ENCODE results near the gene SYNGR1.

The SYNGR1 gene

GRCh38 chr22:39379756-39380730, 30.3 kb downstream of the SYNGR1 start:
- H3K27ac Mint-ChIP-seq: no peak overlapping the region
- no peak overlapping the region for H3K4me3 Mint-ChIP-seq
- H3K36me3 Mint-ChIP-seq (ENCODE audit: low read depth): peaks cover 4% of the 10 kb centered on the region
- H3K4me1 Mint-ChIP-seq: peaks cover 11% of the 10 kb centered on the region
- no peak for DNase-seq
- no peaks in the 10 kb centered on the region for H3K9me3 Mint-ChIP-seq
- H3K27me3 Mint-ChIP-seq (ENCODE audit: low read depth, poor library complexity): peaks cover 3% of the 10 kb centered on the region
- no peak for TF ChIP-seq CTCF (IDR thresholded peaks at IDR 0.05)

GRCh38 chr22:39381009-39381755, 31.4 kb downstream of the SYNGR1 start:
- Mint-ChIP-seq H3K36me3 (ENCODE audit: low read depth) (peaks cover 4% of the 10 kb centered on the region), H3K27me3 (ENCODE audit: low read depth, poor library complexity) (peaks cover 8% of the 10 kb centered on the region), H3K4me3 (no peak overlapping the region), H3K9me3 (no peaks in the 10 kb centered on the region), H3K4me1 (peaks cover 11% of the 10 kb centered on the region), H3K27ac (no peak overlapping the region)
- DNase-seq: no peak
- no peak for TF ChIP-seq CTCF (IDR thresholded peaks at IDR 0.05)

GRCh38 chr22:39381930-39382329, 32.1 kb downstream of the SYNGR1 start:
- Mint-ChIP-seq H3K4me3 (no peak overlapping the region), H3K27me3 (ENCODE audit: low read depth, poor library complexity) (peaks cover 13% of the 10 kb centered on the region), H3K9me3 (no peaks in the 10 kb centered on the region), H3K27ac (peak overlapping the region; percentile 23), H3K36me3 (ENCODE audit: low read depth) (peaks cover 4% of the 10 kb centered on the region), H3K4me1 (peaks cover 11% of the 10 kb centered on the region)
- no peak for DNase-seq
- TF ChIP-seq CTCF (IDR thresholded peaks at IDR 0.05): no peak

DNA sequence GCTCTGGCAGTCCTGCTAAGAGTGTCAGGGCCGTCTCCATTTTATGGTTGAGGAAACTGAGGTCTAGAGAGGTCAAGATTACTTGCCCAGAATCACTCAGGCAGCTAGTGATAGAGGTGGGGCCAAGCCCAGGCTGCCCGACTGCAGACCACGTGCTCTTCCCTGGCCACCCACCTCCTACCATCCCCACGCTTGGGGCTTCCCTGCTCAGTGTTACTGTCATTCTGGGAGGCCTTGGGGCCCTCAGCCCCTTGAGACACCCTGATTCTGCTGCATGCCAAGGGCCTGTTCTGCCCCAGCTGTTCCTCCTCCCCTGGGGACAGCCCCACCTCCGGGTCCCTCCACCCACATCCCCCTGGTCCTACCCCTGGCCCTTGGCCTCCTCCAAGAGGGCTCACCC, 32.6 kb downstream of the SYNGR1 start:
- Mint-ChIP-seq H3K9me3 (no peaks in the 10 kb centered on the region), H3K27ac (peak overlapping the region; percentile 23), H3K36me3 (ENCODE audit: low read depth) (peaks cover 4% of the 10 kb centered on the region), H3K4me3 (no peak overlapping the region), H3K4me1 (peaks cover 11% of the 10 kb centered on the region), H3K27me3 (ENCODE audit: low read depth, poor library complexity) (peaks cover 18% of the 10 kb centered on the region)
- no peak for DNase-seq
- TF ChIP-seq CTCF (IDR thresholded peaks at IDR 0.05): no peak

DNA sequence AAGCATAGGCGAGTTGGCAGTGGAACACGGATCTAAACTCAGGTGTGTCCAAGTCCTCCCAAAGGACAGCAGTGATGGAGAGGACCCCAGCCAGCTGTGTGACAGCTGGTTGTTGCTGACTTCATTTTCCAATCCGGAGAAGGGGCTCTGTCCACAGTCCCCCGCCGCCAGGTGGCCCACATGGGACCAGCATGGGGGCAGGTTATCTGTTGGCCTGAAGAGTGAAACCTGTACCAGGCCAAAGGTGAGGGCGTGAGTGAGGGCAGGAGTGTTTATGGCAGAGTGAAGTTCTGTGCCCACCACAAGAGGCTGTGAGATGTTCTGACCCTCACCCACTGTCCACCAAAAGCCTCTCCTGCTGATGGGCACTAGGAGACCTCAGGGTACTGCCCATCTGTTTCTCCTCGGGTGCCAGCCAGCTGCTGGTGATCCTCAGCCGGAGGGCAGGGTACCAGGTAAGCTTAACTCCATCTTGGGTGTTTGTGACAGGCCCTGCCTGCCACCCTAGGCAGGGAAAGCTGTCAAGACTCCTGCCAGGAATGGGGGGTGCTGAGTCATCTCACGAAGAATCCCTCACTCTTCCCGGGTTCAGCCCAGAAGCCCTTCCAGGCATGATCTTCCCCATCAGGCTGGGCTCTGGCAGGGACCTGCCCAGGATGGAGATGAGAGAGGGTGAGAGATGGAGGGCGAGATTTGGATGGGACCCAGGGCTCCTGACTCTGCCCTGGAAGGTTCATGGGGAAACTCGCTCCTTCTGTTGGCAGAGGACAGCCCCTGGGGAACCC, 34.2 kb downstream of the SYNGR1 start:
- peaks cover 11% of the 10 kb centered on the region for H3K4me1 Mint-ChIP-seq
- DNase-seq: no peak
- H3K9me3 Mint-ChIP-seq: no peaks in the 10 kb centered on the region
- H3K36me3 Mint-ChIP-seq (ENCODE audit: low read depth): peaks cover 4% of the 10 kb centered on the region
- H3K27ac Mint-ChIP-seq: no peak overlapping the region
- H3K4me3 Mint-ChIP-seq: no peak overlapping the region
- H3K27me3 Mint-ChIP-seq (ENCODE audit: low read depth, poor library complexity): peaks cover 33% of the 10 kb centered on the region
- TF ChIP-seq CTCF (IDR thresholded peaks at IDR 0.05): no peak
